ENCODE results near the gene MEOX2.

Gene MEOX2

DNA sequence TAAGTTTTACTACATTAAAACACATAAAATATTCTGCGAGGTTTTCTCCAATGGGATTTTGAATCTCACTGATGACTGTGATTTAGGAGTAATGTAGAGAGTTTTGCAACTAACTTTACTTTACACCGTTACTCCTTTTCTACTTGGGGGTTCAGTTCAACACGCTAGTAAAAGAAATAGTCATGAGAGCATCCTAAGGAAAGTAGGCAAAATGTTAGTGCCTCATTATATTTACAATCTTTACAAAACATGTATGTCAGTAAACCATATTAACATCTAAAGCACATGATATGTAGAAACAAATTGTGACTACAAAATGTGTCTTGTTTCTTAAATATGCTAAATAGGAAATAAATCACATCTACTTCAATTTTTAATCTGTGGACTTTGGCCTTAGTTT lies 6.0 kb downstream of the MEOX2 start:
- no peak for DNase-seq

DNA sequence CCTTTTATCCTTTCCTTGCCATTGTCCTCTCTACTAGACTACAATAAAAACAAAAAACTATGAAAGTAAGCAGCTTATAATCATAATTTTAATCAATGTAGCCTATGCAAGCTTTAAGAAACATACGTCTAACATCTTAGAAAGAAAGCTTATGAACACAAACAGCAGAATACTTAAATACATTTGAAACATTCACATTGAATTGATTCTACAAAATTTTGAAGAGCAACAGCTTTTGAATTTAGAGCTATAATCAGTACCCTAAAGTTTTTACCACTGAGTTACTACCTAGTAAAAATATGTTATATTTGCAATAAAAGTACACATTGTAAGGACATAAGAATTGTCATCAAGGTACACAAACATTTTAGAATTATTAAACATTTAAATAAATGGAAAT lies 7.2 kb downstream of the MEOX2 start:
- DNase-seq = no peak

DNA sequence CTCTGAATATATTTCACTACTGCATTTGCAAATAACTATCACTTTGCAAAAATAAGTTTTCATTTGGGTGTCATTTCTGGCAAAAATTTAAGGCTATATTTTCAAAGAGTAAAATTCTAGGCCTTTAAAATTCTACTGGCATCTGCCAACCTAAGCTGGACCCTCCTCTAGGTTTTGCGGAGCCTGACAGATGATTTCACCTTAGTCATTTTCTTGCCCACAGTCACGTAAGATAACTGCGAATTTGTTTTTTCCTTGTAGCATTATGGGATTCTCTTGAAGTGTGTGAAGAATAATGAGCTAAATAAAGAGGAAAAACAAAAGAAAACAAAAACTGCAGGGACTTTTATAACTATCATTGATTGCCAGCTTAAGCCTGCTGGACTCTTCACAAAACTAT lies 7.8 kb downstream of the MEOX2 start:
- no peak for DNase-seq

DNA sequence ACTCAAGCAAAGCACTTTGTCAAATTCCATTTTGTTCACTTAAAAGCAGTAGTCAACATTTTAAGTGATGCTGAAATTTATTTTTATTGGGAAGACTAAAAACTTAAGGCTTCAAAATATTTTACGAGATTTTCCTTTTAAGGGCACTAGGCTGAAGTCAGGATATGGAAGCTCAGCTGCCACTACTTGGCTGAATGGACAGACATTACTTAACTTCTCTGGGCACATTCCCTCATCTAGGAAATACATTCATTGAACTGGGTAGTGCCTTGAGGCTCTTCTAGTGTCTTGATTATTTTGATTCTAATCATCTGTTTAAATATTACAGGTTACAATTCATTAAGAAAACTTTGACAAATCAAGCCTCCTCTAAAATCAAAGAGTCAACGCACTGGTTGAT lies 11.1 kb downstream of the MEOX2 start:
- DNase-seq = no peak

DNA sequence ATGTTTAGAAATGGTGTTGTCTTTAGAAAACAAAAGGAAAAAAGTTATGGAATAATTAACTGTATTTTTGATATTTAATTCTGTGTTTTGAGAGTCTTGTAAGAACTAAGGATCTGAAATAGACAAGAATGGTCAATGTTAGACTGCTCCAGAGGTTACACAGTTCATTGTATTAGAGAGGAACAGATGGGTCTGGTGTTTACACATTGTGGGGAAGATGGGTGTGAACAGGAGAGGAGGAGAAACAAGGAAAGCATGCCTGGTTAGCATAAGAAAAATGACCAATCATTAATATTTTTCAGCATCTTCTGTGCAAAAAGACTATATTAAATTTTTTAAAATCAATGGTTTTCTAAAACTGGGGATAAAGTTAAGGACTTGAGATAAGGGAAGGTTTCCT lies 11.9 kb downstream of the MEOX2 start:
- no peak for DNase-seq

DNA sequence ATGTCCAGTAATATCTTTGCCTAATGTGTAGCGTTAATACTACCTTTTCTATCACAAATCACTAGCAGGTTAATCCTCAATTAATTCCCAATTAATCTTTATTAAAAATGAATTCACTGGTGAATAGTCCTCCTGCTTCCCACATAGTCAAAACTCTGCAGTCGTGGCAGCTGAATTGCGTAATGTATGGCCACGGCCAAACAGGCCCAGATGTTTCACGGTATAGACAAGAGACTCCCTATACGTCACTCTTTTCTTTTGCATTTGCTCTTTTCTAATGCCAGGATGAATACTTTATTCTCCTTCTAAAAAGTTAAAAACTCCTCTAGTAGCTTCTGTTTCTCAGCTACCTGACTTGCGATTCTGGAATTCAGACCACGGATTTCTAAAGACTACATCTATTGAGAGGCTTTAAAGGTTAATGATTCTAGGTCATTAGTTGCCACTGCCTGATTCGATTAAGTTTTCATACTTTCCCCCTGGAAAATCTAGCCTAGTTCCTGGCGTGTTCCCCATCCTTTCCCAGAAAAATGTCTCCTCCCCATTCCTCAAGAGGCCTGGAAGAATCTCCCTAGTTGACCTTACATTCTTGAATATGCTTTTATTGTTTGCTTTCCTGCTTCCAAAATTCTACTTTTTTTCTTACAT lies 16.9 kb downstream of the MEOX2 start:
- DNase-seq = no peak

DNA sequence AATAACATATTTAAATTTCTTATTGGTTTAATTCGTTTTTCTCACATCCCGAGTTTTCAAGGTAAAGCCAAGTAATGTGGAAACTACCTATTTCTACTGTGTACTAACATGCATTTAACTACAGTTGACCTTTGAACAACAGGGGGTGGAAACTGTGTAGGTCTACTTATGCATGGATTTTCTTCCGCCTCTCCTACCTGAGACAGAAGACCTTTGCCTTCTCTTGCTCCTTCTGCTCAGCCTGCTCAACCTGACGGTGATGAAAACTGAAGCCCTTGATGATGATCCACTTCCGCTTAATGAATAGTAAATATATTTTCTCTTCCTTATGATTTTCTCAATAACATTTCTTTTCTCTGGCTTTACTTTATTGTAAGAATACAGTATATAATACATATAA lies 18.5 kb downstream of the MEOX2 start:
- no peak for DNase-seq

DNA sequence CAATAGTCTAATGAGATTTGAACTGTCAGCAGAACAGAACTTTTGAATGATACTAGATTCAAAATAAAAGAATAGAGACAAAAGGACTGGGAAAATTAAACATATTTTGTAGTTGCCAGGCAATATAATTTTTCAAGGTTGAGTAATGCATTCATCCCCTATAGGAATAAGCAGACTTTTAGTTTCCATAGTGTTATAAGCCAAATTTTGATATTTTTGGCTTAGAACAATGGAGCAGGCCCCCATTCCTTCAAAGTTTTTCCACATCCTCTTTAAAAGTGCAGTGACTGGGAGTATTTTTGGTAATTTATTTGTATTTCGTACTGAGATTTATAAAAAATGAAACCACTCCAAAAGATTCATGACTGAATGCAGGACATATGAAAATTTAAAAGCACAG lies 24.0 kb downstream of the MEOX2 start:
- no peak for DNase-seq

DNA sequence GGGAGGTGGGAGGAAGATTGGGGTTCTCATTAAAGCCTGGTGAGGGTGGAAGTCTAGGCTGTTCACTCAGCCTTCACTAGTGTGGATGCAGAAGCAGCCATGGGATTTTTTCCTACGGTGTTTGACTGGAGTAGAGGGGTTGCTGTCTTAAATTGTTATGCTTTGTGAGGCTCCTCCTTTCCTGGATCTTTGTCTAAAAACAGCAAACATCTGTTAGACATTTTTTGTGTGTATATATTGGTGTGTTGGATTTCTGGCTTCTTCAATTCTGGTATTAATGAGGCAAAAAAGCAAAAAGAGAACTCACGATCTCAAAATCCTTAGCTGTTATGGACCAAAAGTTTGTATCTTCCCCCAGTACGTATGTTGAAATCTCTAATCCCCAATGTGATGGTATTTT lies 28.2 kb downstream of the MEOX2 start:
- DNase-seq = no peak

DNA sequence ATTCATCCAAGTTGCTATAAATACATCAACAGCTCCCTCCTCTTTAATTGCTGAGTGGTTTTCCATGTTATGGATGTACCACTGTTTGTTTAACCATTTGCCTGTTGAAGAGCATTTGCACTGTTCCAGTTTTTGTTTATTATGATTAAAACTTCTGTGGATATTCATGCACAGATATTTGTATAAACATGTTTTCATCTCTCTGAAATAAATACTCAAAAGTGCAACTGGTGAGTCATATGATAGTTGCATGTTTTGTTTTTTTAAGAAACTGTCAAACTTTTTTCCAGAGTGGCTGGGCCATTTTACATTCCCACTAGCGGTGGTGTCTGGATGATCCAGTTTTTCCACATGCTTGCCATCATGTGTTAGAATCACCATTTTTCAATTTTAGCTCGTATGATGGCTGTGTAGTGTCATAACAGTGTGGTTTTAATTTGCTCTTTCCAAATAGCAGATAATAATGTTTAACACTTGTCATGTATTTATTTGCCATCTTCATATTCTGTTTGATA lies 33.6 kb downstream of the MEOX2 start:
- no peak for DNase-seq

DNA sequence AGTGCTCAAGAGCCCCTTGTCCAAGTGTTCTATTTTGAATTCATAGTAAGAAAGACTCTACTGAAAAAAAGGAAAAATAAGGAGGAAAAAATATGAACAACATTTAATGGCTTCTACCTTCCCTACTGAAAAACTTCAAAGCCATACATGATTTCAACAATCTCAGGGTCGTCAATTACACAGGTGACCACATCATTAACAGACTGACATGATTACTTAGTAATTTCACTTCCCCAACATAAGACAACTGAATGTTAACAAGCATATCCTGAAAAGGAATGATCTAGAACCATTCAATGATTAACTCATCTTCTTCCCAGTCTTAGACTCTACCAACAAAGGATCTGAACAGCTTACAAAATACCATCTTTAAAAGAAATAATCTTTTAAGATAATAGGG lies 34.8 kb downstream of the MEOX2 start:
- no peak for DNase-seq

DNA sequence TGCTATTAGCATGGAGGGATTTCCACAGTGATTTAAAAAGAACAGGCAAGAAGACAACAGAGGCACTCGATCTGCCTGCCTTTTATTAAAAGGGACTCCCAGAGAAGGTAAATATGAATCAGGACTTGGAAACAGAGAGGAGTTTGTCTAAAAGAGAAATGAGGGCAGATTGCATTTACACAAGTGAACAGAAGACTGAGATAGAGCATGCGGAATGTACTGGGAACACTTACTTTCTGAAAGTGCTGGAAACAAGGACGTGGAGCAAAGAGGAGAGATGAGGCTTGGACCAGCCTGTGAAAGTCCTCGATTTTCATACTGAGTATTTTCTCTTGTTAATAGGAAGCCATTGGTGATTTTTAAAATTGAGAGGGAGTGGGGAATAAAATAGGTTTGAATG lies 35.7 kb downstream of the MEOX2 start:
- DNase-seq = no peak

DNA sequence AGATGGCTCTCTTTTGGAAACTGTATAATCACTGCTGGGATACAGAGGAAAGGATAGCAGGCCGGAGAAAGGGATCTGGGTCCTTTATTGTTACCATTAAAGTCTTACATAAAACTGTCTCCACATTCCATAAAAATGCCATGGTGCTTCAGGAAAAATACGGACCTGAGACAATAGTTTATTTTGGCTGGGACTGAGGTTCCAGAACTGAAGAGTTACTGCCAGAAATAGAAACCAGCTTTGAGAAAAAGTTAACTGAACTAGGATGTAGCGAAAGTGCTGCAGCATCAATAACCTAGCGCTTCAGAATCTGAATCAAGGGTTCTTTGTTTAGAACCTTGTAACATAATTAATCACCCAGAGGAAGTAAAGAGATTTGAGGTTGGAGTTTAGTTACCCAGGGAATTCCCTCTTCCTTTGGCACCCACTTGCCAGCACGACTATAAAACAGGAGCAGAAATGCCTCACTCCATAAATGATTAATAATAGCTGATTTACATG lies 38.0 kb downstream of the MEOX2 start:
- DNase-seq = no peak

DNA sequence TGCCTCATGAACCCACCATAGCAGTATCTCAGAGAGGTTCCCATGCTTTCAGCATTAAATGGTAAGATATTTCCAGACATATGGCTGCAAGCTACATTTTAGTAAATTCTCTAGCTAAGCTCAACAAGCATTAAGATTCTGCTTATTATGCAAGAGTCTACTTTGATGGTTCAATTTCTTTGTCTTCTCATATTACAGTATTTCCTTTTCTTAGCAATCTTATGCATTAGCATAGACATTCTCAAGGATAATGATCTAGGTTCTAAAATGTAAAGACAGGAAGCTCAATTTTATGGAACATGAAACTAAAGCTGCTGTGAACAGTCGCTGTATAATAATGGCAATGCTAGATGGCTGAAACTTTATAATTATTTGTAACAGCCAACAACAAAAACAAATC lies 39.2 kb downstream of the MEOX2 start:
- no peak for DNase-seq

DNA sequence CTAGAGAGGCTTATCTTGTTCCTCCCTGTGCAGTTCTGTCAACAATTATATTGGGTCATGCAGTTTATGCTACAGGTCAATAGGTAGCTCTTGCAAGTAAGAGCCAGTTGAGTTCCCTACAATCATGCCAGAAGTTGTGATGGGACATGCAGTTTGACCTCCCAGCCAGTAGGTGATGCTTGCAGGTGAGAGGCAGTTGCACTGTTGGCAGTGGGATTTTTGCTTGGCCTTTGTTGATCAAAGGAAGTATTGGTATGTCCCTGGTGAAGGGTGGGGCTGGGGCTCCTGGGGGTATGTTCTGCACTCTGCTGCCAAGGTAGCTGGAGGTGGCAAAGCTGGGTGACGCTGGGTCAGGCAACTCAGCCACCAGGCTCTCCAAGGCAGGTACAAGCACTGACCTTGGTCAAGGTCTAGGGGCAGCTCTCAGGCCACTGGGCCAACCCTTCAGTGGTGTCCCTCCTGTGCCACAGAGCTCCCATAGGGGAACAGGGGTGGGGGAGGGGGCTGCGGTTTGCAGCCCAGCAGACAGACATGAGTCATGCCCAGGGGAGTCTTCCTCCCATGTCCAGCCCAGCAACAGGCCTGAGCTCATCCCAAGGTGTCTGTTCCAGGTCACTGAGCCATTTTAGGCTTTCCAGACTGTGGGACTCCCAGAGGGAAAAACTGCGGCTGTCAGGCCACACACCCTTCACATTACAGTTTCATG lies 43.3 kb downstream of the MEOX2 start:
- no peak for DNase-seq

DNA sequence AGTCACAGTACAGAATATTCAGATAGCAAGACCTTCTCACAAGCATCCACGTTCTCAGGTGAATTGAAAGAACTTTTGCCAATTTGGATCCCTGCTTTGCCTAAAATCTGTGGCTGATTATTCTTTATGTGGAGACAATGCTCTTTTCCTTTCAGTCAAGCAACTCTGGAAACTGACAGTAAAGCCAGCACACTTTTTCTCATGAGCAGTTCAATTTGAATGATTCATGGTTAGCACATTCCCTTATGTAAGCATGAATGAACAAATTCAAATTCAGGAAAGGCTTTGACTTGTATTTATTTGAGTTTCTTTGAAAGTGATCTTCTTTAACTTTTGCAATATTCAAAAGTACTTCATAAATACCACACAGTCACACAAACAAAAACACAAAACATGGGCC lies 57.6 kb downstream of the MEOX2 start:
- DNase-seq = no peak

DNA sequence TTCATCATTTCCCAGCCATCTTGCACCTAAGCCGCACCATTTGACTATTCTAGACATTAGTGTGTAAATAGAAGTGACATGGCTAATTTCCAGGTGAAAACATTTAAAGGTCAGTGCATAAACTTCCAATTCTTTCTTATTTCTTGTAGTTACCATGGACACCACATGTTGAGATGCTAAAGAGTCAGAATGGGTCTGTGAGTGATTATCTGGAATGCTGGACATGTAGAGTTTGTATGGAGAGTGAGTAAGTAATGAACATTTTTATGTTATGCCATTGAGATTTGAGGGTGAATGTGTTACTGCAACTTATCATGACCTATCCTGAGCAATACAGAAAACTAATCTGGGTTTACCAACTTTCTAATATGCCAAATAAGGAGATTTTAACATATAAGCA lies 60.4 kb downstream of the MEOX2 start:
- no peak for DNase-seq

DNA sequence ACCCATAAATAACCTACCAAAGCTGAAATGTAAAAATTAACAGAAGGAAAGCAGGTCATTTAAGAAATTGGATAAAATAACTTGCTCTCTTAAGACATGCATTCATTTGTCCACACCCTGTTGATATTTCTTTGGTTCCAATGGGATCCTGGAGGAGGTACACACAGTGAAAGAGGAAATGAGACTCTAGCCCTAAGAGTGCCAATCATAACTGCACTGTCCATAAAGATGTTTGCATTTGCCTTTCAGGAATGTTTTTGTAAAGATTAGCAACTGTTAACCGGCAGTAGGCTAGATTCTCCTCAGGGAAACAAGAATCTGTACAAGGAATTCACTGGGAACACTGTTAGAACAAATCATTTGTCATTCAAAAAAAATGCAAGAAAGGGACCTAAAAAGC lies 61.0 kb downstream of the MEOX2 start:
- DNase-seq = no peak

DNA sequence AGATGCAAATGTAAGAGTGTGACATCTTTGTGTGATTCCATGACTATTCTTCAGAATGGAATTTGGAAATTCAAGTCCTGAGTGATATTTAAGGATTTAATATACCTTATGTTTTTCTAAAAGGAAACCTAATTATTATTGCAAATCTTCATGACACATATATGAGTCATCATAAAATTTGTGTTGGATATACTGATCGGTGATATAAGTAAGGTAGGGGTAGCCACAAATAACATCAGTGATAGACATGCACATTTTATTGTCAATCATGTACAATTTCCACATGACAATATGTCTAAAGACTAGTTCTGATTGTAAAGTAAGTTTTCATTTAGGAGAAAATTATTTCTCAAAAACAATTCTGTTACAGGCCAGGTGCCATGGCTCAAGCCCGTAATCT lies 65.0 kb downstream of the MEOX2 start:
- DNase-seq = no peak

DNA sequence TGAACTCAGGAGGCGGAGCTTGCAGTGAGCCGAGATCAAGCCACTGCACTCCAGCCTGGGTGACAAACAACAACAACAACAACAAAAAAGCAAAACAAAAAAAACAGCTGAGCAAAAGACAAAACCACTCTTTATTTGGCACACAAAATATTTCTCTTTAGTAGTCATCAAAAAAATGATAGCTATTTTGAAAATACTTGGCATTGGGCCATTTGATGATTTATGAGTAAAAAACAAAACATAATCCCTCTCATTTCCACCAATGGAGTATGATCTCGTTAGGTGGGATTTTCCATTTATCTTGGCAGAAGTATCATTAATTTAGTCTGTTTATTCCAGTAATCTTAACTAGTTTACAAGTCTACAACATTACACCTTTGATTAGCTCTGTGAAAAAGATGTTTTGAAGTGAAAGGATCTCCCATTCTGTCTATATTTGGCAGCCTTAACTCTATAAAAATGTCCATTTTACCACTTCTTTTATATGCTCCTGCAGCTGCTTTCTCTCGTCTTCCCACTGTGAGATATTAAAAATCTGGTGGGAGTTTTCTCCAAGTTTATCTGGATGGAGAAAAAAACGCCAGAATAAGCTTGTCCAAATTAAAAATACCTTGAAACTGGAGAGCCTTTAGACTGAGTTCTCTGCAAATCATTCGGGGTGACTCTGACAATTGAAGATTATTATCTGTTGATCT lies 65.8 kb downstream of the MEOX2 start:
- no peak for DNase-seq

DNA sequence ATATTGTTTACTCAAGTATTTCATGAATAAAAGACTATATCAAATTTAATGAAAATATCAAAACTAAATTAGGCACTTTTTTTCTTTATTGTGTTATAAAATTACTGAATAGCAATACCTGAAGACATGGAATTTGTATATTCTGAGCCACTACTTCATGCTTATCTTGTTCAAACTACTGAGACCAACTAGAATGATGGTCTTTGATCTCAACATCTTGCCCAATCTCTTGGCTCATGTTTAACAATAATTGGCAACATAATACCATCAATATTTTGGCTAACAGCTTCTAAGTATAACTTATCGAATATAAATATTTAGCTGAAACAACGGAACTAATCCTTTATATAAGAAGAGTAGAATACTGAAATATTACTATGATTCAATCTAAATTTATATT lies 68.2 kb downstream of the MEOX2 start:
- no peak for DNase-seq

DNA sequence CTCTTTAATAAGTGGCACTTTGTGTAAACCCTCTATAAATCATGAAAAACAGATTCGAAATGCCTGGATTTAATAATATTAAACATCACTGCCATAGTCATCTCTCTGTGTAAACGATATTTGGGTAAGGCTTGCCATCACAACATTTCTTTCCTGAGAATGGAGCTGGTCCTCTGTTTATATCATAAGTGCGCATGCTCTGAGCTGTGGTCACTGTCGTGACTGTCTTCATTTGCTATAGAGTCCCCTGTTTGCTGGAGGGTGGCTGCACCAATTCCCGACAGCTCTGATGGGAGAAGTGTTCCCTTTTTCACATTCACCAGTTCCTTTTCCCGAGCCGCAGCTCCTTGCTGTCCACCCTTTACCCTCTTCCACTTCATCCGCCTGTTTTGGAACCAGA lies 74.3 kb downstream of the MEOX2 start:
- no peak for DNase-seq

DNA sequence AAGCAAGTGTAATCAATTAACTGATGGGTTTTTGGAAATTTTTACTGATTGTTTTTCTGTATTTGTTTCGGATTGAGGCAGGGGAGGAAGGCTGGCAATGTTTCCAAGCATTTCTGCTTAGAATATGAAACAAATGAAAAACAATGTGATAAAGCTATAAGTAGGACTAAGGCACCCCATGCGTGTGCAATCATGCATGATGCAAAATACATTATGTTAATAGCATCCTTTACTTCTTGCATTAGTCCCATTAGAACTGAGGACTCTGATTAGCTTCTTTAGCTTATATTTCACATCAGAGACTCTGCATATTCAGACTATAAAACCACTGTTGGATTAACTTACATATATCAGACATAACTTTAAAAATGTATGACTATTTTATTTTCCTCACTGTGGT lies 76.0 kb downstream of the MEOX2 start:
- DNase-seq = no peak

DNA sequence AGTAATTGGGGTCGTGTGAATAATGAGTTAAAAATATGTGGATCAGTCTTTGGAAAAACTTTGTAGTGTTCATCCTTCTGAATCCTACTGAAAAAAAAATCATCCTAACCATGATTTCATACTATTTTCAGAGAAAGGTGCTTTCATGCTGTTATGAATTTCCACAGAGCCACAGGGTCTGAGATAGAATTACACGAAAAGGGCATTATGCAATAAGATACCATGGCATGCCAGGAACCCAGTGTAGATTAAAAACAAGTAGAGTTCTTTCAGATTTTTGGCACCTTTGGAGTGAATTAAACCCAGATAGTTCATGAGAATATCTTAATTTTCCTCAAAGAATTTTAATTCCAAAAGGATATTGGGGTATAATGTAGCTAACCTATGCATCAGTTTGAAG lies 77.2 kb downstream of the MEOX2 start:
- DNase-seq = no peak

Measured in CD4-positive, alpha-beta T cell treated with Interleukin-15 for 1 hour (primary cell).